Trophoblast cell (in vitro differentiated cells and primary cell): ENCODE measurements around the gene BPNT1.

Experiments used
- DNase-seq, 2 donors: peaks; one replicate each; pipeline ENCODE4 v3.0.0-alpha.2; 2016
- H2AFZ ChIP-seq: 2 replicates; pipeline ENCODE4 v1.6.1; 2013; ENCODE audit warnings: low read length, moderate library complexity, mild to moderate bottlenecking; ENCODE audit not compliant: insufficient read depth, poor library complexity
- H2AK5ac ChIP-seq: 2 replicates; pipeline ENCODE4 v1.6.1; 2013; ENCODE audit warnings: mild to moderate bottlenecking, low read length
- H2BK120ac ChIP-seq: 2 replicates; pipeline ENCODE4 v1.6.1; 2013; ENCODE audit warnings: low read length, mild to moderate bottlenecking, moderate library complexity; ENCODE audit not compliant: insufficient read depth, poor library complexity
- H2BK12ac ChIP-seq: 2 replicates; pipeline ENCODE4 v1.6.1; 2013; ENCODE audit warnings: mild to moderate bottlenecking, low read length, moderate library complexity
- H2BK5ac ChIP-seq: 2 replicates; pipeline ENCODE4 v1.6.1; 2013; ENCODE audit warnings: low read length, low read depth, moderate library complexity, mild to moderate bottlenecking; ENCODE audit not compliant: poor library complexity
- H3K14ac ChIP-seq: 2 replicates; pipeline ENCODE4 v1.6.1; 2013; ENCODE audit warnings: mild to moderate bottlenecking, low read length
- H3K18ac ChIP-seq: 2 replicates; pipeline ENCODE4 v1.6.1; 2013; ENCODE audit warnings: mild to moderate bottlenecking, low read length
- H3K23ac ChIP-seq: 2 replicates; pipeline ENCODE4 v1.6.1; 2013; ENCODE audit warnings: low read length
- H3K27ac ChIP-seq: 2 replicates; pipeline ENCODE4 v1.5.1; 2013; ENCODE audit warnings: low read depth, mild to moderate bottlenecking, inconsistent platforms, low read length, moderate library complexity
- H3K27me3 ChIP-seq: 2 replicates; pipeline ENCODE4 v1.6.1; 2013; ENCODE audit warnings: inconsistent platforms, mild to moderate bottlenecking, low read length, moderate library complexity; ENCODE audit not compliant: insufficient read depth
- H3K36me3 ChIP-seq, 2 experiments: 1 replicate in 1 of 2; 2 replicates in 1 of 2; pipeline ENCODE4 v1.6.1; 2013; ENCODE audit warnings: low read length in 2 of 2, mild to moderate bottlenecking in 2 of 2, moderate library complexity in 1 of 2; ENCODE audit not compliant: insufficient read depth in 2 of 2, control insufficient read depth in 1 of 2
- H3K4ac ChIP-seq: 2 replicates; pipeline ENCODE4 v1.6.1; 2013; ENCODE audit warnings: low read depth, mild to moderate bottlenecking, low read length, moderate library complexity
- H3K4me1 ChIP-seq, 2 experiments: 1 replicate in 1 of 2; 2 replicates in 1 of 2; pipeline ENCODE4 v1.6.1; 2013; ENCODE audit warnings: low read length in 2 of 2, mild to moderate bottlenecking in 2 of 2, moderate library complexity in 1 of 2; ENCODE audit not compliant: insufficient read depth in 2 of 2, control insufficient read depth in 1 of 2
- H3K4me2 ChIP-seq: 2 replicates; pipeline ENCODE4 v1.6.1; 2013; ENCODE audit warnings: inconsistent platforms, mild to moderate bottlenecking, low read length, moderate library complexity
- H3K4me3 ChIP-seq: 2 replicates; pipeline ENCODE4 v1.5.1; 2013; ENCODE audit warnings: mild to moderate bottlenecking, low read depth, low read length, inconsistent platforms
- H3K79me1 ChIP-seq: one replicate; pipeline ENCODE4 v1.6.1; 2013; ENCODE audit warnings: low read length
- H3K79me2 ChIP-seq: 2 replicates; pipeline ENCODE4 v1.6.1; 2013; ENCODE audit warnings: low read length, mild to moderate bottlenecking; ENCODE audit not compliant: control insufficient read depth, insufficient read depth, poor library complexity
- H3K9ac ChIP-seq: 2 replicates; pipeline ENCODE4 v1.6.1; 2013; ENCODE audit warnings: mild to moderate bottlenecking, low read length
- H3K9me3 ChIP-seq: 2 replicates; pipeline ENCODE4 v1.6.1; 2013; ENCODE audit warnings: low read depth, mild to moderate bottlenecking, control low read depth, inconsistent platforms, low read length; ENCODE audit not compliant: insufficient read depth
- H4K12ac ChIP-seq: 2 replicates; pipeline ENCODE4 v1.6.1; 2013; ENCODE audit warnings: low read depth, mild to moderate bottlenecking, low read length, moderate library complexity
- H4K8ac ChIP-seq: 2 replicates; pipeline ENCODE4 v1.6.1; 2013; ENCODE audit warnings: low read depth, mild to moderate bottlenecking, low read length, moderate library complexity
- H4K91ac ChIP-seq: one replicate; pipeline ENCODE4 v1.6.1; 2013; ENCODE audit warnings: low read depth, mild to moderate bottlenecking, low read length, moderate library complexity
- WGBS: extraction: QIAGEN DNeasy Blood & Tissue Kit; methylation state at CpG from one replicate; pipeline ENCODE4 v1.1.7; 2013; ENCODE audit warnings: missing lambda C conversion rate; ENCODE audit not compliant: insufficient read length, insufficient coverage; ENCODE audit errors: extremely low coverage; 5-methylcytosine and 5-hydroxymethylcytosine counted together

The BPNT1 gene

DNA sequence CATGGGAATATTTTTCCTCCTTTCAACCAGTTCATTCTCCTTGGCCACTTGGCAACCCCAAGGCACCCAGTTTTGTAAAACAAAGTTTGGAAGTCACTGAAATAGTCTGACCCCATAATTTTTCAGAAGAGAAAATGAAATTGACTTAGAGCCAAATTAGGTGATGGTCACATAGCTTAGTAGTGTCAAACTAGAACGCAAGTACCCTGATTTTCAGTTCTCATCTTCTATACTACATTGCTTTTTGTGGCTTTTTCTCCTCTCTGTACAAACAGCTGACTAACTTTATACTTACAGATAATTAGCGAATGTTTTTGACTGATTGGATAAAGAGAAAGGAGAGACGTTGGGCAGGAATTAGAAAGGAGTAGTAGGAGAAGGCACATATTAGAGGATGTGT lies 37.5 kb upstream of the BPNT1 start:
- Histone ChIP-seq H4K91ac (no peak overlapping the region), H3K4me3 (no peak overlapping the region), H4K8ac (no peak overlapping the region), H3K14ac (no peak overlapping the region), H3K9me3 (no peaks in the 10 kb centered on the region), H2BK12ac (no peak overlapping the region), H3K27me3 (no peaks in the 10 kb centered on the region), H3K36me3 (peaks cover 3 to 6% of the 10 kb centered on the region in 2 experiments), H4K12ac (no peak overlapping the region), H3K27ac (no peak overlapping the region), H3K18ac (no peak overlapping the region), H3K9ac (no peak overlapping the region), H2BK120ac (no peak overlapping the region), H3K79me2 (no peaks in the 10 kb centered on the region), H3K4me1 (no peaks in the 10 kb centered on the region), H3K4ac (no peak overlapping the region), H3K79me1 (no peaks in the 10 kb centered on the region), H2AFZ (no peak overlapping the region), H3K4me2 (no peak overlapping the region), H2AK5ac (no peak overlapping the region), H3K23ac (no peak overlapping the region), H2BK5ac (no peak overlapping the region)
- DNase-seq, result no peak
- WGBS, result 100% methylated on average over 1 of the region's 3 CpGs

DNA sequence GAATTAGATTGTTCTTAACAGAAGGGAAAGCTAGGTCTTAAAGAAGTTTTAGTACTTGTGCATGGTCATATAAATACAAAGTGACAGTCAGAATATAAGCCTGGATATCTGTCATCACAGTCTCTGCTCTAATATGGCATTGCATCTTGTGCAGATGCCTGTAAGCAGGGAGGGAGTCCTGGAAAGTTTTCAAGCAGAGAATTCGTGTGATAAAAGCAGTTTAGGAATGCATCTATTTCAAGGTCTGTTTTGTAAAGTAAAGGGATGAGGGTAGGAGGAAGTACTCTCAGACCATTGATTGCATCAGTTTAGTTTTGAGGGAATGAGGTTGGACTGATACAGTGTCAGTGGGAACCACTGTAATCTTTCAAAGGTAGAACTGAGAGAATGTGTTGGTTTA lies 35.0 kb upstream of the BPNT1 start:
- Histone ChIP-seq H4K91ac (no peak overlapping the region), H4K8ac (no peak overlapping the region), H3K4ac (no peak overlapping the region), H3K9me3 (no peaks in the 10 kb centered on the region), H3K4me1 (no peaks in the 10 kb centered on the region), H3K27ac (no peak overlapping the region), H3K4me2 (no peak overlapping the region), H2AFZ (no peak overlapping the region), H3K9ac (no peak overlapping the region), H3K27me3 (no peaks in the 10 kb centered on the region), H3K36me3 (peaks cover 3 to 9% of the 10 kb centered on the region in 2 experiments), H3K79me2 (no peaks in the 10 kb centered on the region), H3K79me1 (no peaks in the 10 kb centered on the region), H3K14ac (no peak overlapping the region), H2BK5ac (no peak overlapping the region), H4K12ac (no peak overlapping the region), H2BK120ac (no peak overlapping the region), H2AK5ac (no peak overlapping the region), H3K18ac (no peak overlapping the region), H2BK12ac (no peak overlapping the region), H3K23ac (no peak overlapping the region), H3K4me3 (no peak overlapping the region)
- peak; percentile 41 to 86 for DNase-seq
- no CpG with 5 or more reads among the region's 1 CpG for WGBS

DNA sequence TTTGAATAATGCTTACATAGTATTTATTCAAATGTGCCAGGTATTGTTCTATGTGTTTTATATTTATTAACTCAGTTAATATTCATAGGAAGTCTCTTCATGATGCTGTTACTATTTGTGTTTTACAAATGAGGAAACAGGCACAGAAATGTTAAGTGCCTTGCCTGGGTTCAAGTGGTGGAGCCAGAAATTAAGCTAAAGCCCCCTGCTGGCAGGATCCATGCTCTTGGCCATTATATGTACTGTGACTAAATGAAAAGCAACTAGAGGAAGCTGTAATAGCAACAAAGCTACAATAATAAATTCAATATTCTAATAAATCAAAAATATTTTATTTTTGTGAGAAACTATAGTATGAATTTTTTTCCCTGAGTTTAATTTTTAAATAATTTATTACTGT lies 34.3 kb upstream of the BPNT1 start:
- no peak overlapping the region for H2BK120ac ChIP-seq
- H3K9ac ChIP-seq, result no peak overlapping the region
- peak in 1 of 2 donors; percentile 25 for DNase-seq
- no peak overlapping the region for H2BK5ac ChIP-seq
- no peaks in the 10 kb centered on the region for H3K4me1 ChIP-seq
- no peaks in the 10 kb centered on the region for H3K79me1 ChIP-seq
- no peaks in the 10 kb centered on the region for H3K9me3 ChIP-seq
- H3K18ac ChIP-seq, result no peak overlapping the region
- H3K27ac ChIP-seq, result no peak overlapping the region
- H3K14ac ChIP-seq, result no peak overlapping the region
- H2AFZ ChIP-seq, result no peak overlapping the region
- H4K91ac ChIP-seq, result no peak overlapping the region
- no peak overlapping the region for H2BK12ac ChIP-seq
- H3K36me3 ChIP-seq, result peaks cover 3 to 9% of the 10 kb centered on the region in 2 experiments
- H4K8ac ChIP-seq, result no peak overlapping the region
- no peak overlapping the region for H3K4me3 ChIP-seq
- H3K27me3 ChIP-seq, result no peaks in the 10 kb centered on the region
- H3K4ac ChIP-seq, result no peak overlapping the region
- H2AK5ac ChIP-seq, result no peak overlapping the region
- H3K79me2 ChIP-seq, result no peaks in the 10 kb centered on the region
- H4K12ac ChIP-seq, result no peak overlapping the region
- H3K4me2 ChIP-seq, result no peak overlapping the region
- no peak overlapping the region for H3K23ac ChIP-seq

DNA sequence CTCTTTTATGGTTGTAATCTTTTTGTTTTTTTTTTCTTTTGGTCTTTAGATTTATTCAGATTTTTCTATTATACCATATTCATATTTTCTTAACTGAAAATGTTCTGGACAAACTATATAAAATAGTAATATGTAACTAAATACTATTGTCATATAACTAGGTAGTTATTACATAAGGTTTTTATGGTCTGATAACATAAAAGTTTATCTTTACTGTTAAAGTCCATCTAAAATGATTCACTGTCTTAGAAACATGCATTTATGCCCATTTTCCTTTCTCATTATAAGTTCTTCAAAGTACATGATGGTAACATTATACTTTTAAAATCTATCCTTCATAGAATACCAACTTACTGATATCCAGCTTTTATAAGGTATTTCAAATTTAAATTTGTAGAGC lies 33.5 kb upstream of the BPNT1 start:
- Histone ChIP-seq H3K27me3 (no peaks in the 10 kb centered on the region), H3K79me1 (no peaks in the 10 kb centered on the region), H3K9ac (no peak overlapping the region), H4K8ac (no peak overlapping the region), H3K79me2 (no peaks in the 10 kb centered on the region), H4K12ac (no peak overlapping the region), H2BK120ac (no peak overlapping the region), H3K4me2 (no peak overlapping the region), H2AFZ (no peak overlapping the region), H3K4ac (no peak overlapping the region), H2BK12ac (no peak overlapping the region), H2BK5ac (no peak overlapping the region), H3K27ac (no peak overlapping the region), H4K91ac (no peak overlapping the region), H3K36me3 (peaks cover 3 to 7% of the 10 kb centered on the region in 2 experiments), H2AK5ac (no peak overlapping the region), H3K14ac (no peak overlapping the region), H3K4me1 (no peaks in the 10 kb centered on the region), H3K9me3 (no peaks in the 10 kb centered on the region), H3K18ac (no peak overlapping the region), H3K23ac (no peak overlapping the region), H3K4me3 (no peak overlapping the region)
- DNase-seq, result no peak
